Loucy (cell line): ENCODE results near the gene CACNA1C.

Experiments
- H2AFZ ChIP-seq: fragments of 200-600 bp; sonication (generic); 2 replicates; pipeline ENCODE4 v1.6.0; 2016; ENCODE audit warnings: antibody characterized with exemption, mild to moderate bottlenecking, low read length, moderate library complexity
- H3F3A ChIP-seq: fragments of 200-600 bp; 2 replicates; pipeline ENCODE4 v1.6.0; 2016; ENCODE audit warnings: antibody characterized with exemption, low read depth, mild to moderate bottlenecking
- H3K27me3 ChIP-seq: fragments of 200-600 bp; sonication (generic); 2 replicates; pipeline ENCODE4 v1.6.1; 2014; ENCODE audit warnings: low read length, mild to moderate bottlenecking; ENCODE audit not compliant: insufficient read depth, poor library complexity, severe bottlenecking
- H3K36me3 ChIP-seq: fragments of 200-600 bp; sonication (generic); 2 replicates; pipeline ENCODE4 v1.6.1; 2016; ENCODE audit warnings: low read length; ENCODE audit not compliant: insufficient read depth
- H3K4me1 ChIP-seq: fragments of 200-600 bp; sonication (generic); 2 replicates; pipeline ENCODE4 v1.5.1; 2014; ENCODE audit warnings: low read length, mild to moderate bottlenecking; ENCODE audit not compliant: insufficient read depth, poor library complexity, severe bottlenecking
- H3K4me2 ChIP-seq: fragments of 200-600 bp; sonication (generic); 2 replicates; pipeline ENCODE4 v1.6.0; 2014; ENCODE audit warnings: antibody characterized with exemption, low read length, low read depth, mild to moderate bottlenecking; ENCODE audit not compliant: poor library complexity, severe bottlenecking
- H3K4me3 ChIP-seq: fragments of 200-600 bp; sonication (generic); 2 replicates; pipeline ENCODE4 v1.5.1; 2014; ENCODE audit warnings: low read length, mild to moderate bottlenecking, mixed read lengths; ENCODE audit not compliant: poor library complexity, severe bottlenecking
- H3K79me2 ChIP-seq: fragments of 200-600 bp; sonication (generic); 2 replicates; pipeline ENCODE4 v1.6.1; 2014; ENCODE audit warnings: low read length; ENCODE audit not compliant: insufficient read depth
- H3K9ac ChIP-seq: fragments of 200-600 bp; sonication (generic); 2 replicates; pipeline ENCODE4 v1.6.0; 2014; ENCODE audit warnings: mild to moderate bottlenecking, low read depth, low read length, moderate library complexity; ENCODE audit not compliant: poor library complexity, severe bottlenecking
- H3K9me2 ChIP-seq: fragments of 200-600 bp; sonication (generic); replicated peaks from 2 replicates; pipeline ENCODE4 v1.6.1; 2016; ENCODE audit warnings: low read depth, low read length, mixed read lengths
- H3K9me3 ChIP-seq: fragments of 200-600 bp; sonication (generic); 2 replicates; pipeline ENCODE4 v1.6.1; 2014; ENCODE audit warnings: mild to moderate bottlenecking, antibody characterized with exemption, low read length, low read depth; ENCODE audit not compliant: insufficient read depth
- H4K20me1 ChIP-seq: fragments of 200-600 bp; sonication (generic); 2 replicates; pipeline ENCODE4 v1.6.0; 2014; ENCODE audit warnings: antibody characterized with exemption, low read length, mild to moderate bottlenecking; ENCODE audit not compliant: insufficient read depth, poor library complexity, severe bottlenecking
- EZH2phosphoT487 ChIP-seq: fragments of 200-600 bp; IDR thresholded peaks from 2 replicates; pipeline ENCODE4 v1.6.1; 2018; ENCODE audit warnings: antibody characterized with exemption, mild to moderate bottlenecking, moderate library complexity, borderline replicate concordance
- TF ChIP-seq, protein P1 (sequence below): fragments of 200-600 bp; sonication (generic); conservative IDR thresholded peaks from 2 replicates; pipeline ENCODE4 v1.5.1; 2014; ENCODE audit warnings: mild to moderate bottlenecking, antibody characterized with exemption, low read length

CACNA1C gene

GRCh38 chr12:2364631-2365051 lies 311.9 kb downstream of the CACNA1C start:
- H4K20me1 ChIP-seq: no peaks in the 10 kb centered on the region
- H2AFZ ChIP-seq: no peak overlapping the region
- no peak for TF ChIP-seq EZH2phosphoT487
- TF ChIP-seq, protein P1, sequence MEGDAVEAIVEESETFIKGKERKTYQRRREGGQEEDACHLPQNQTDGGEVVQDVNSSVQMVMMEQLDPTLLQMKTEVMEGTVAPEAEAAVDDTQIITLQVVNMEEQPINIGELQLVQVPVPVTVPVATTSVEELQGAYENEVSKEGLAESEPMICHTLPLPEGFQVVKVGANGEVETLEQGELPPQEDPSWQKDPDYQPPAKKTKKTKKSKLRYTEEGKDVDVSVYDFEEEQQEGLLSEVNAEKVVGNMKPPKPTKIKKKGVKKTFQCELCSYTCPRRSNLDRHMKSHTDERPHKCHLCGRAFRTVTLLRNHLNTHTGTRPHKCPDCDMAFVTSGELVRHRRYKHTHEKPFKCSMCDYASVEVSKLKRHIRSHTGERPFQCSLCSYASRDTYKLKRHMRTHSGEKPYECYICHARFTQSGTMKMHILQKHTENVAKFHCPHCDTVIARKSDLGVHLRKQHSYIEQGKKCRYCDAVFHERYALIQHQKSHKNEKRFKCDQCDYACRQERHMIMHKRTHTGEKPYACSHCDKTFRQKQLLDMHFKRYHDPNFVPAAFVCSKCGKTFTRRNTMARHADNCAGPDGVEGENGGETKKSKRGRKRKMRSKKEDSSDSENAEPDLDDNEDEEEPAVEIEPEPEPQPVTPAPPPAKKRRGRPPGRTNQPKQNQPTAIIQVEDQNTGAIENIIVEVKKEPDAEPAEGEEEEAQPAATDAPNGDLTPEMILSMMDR: no peak
- no peaks in the 10 kb centered on the region for H3K9me2 ChIP-seq
- H3K9me3 ChIP-seq: no peaks in the 10 kb centered on the region
- no peaks in the 10 kb centered on the region for H3K79me2 ChIP-seq
- no peaks in the 10 kb centered on the region for H3K27me3 ChIP-seq
- H3K4me2 ChIP-seq: no peak overlapping the region
- no peak overlapping the region for H3K9ac ChIP-seq
- H3K4me3 ChIP-seq: no peak overlapping the region
- H3K4me1 ChIP-seq: no peaks in the 10 kb centered on the region
- no peaks in the 10 kb centered on the region for H3F3A ChIP-seq
- H3K36me3 ChIP-seq: no peaks in the 10 kb centered on the region

DNA sequence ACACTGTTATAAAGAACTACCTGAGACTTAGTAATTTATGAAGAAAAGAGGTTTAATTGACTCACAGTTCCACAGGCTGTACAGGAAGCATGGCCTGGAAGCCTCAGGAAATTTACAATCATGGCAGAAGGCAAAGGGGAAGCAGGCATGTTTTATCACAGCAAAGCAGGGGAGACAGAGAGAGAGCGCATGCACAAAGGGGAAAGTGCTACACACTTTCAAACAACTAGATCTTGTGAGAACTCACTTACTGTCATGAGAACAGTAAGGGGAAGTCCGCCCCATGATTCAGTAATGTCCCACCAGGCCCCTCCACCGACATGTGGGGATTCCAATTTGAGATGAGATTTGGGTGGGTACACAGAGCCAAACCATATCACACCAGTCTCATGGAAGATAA lies 313.9 kb downstream of the CACNA1C start:
- Histone ChIP-seq H3K9me2 (no peaks in the 10 kb centered on the region), H3K4me1 (no peaks in the 10 kb centered on the region), H3K79me2 (no peaks in the 10 kb centered on the region), H3K36me3 (no peaks in the 10 kb centered on the region), H3K27me3 (no peaks in the 10 kb centered on the region), H3F3A (no peaks in the 10 kb centered on the region), H3K4me2 (no peak overlapping the region), H3K4me3 (no peak overlapping the region), H2AFZ (no peak overlapping the region), H4K20me1 (no peaks in the 10 kb centered on the region), H3K9ac (no peak overlapping the region), H3K9me3 (no peaks in the 10 kb centered on the region)
- TF ChIP-seq, protein P1: no peak
- TF ChIP-seq EZH2phosphoT487: no peak

DNA sequence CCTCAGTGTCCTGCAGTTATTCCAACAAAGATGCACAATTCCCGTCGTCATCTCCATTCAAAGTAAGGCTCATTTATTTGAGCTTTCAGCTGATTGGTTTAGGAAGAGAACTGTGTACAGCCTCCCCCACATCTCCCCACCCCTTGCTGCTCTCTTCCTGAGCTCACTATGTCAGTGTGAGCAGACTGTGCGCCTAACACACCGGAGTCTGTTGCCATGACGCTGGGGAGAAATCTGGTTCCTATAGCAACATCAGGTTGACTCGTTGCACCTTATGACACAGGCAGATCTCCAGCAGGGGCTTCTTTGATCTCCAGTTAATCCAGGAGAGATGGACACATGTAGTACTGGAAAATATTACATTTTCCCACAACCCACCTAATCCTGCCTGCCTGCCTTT lies 319.4 kb downstream of the CACNA1C start:
- Histone ChIP-seq H3K9me2 (no peaks in the 10 kb centered on the region), H3K9me3 (no peaks in the 10 kb centered on the region), H3K9ac (no peak overlapping the region), H3K4me3 (no peak overlapping the region), H3F3A (no peaks in the 10 kb centered on the region), H3K27me3 (no peaks in the 10 kb centered on the region), H4K20me1 (no peaks in the 10 kb centered on the region), H3K36me3 (no peaks in the 10 kb centered on the region), H3K4me1 (no peaks in the 10 kb centered on the region), H3K4me2 (no peak overlapping the region), H3K79me2 (no peaks in the 10 kb centered on the region), H2AFZ (no peak overlapping the region)
- TF ChIP-seq, protein P1: no peak
- TF ChIP-seq EZH2phosphoT487: no peak
